HepG2 (cell line): Measurements from ENCODE around the gene ZNF382. TPM values are rescaled to one million over a fixed set of nuclear protein-coding genes. Genes with fewer than 3 reads are reported as not detected.
A peak's percentile ranks its signal among the peaks of the same experiment; 100 is the strongest.

ENCODE experiments used
- CENPT ChIP-seq: sonication (generic); formaldehyde crosslinking; IDR thresholded peaks from 2 replicates; pipeline ENCODE4 v1.8.0; 2022; ENCODE audit warnings: low read depth, mild to moderate bottlenecking, moderate library complexity, missing genetic modification reagents
- CHD2 ChIP-seq: IDR thresholded peaks from 2 replicates; pipeline ENCODE4 v1.6.1; 2011; ENCODE audit warnings: low read depth, low read length, improper control_type of control experiment
- FOXA1 ChIP-seq, 2 experiments: fragments of 450-650 bp in 1 of 2; sonication (generic) in 1 of 2; formaldehyde crosslinking in 1 of 2; IDR thresholded peaks; 2 replicates each; pipeline versions ENCODE4 v1.4.0 to v1.6.1; 2016 to 2020; ENCODE audit warnings: missing genetic modification reagents in 1 of 2
- HDAC6 ChIP-seq: fragments of 200-600 bp; sonication (generic); IDR thresholded peaks from 2 replicates; pipeline ENCODE4 v1.7.0; 2017; ENCODE audit warnings: mild to moderate bottlenecking, antibody characterized with exemption, low read length, low read depth
- KAT7 ChIP-seq: IDR thresholded peaks from 2 replicates; pipeline ENCODE4 v1.6.1; 2018; ENCODE audit warnings: borderline replicate concordance, missing compliant biosample characterization
- KDM5B ChIP-seq: sonication (generic); formaldehyde crosslinking; IDR thresholded peaks from 2 replicates; pipeline ENCODE4 v1.4.0; 2020; ENCODE audit warnings: missing genetic modification reagents, mild to moderate bottlenecking, borderline replicate concordance
- MYNN ChIP-seq: sonication (generic); formaldehyde crosslinking; IDR thresholded peaks from 2 replicates; pipeline ENCODE4 v1.4.0; 2020; ENCODE audit warnings: mild to moderate bottlenecking, low read depth, missing genetic modification reagents
- SP1 ChIP-seq, 2 experiments: fragments of 450-650 bp in 1 of 2; sonication (generic) in 1 of 2; formaldehyde crosslinking in 1 of 2; IDR thresholded peaks; 2 replicates each; pipeline versions ENCODE4 v1.4.0 to v1.6.1; 2016 to 2020; ENCODE audit warnings: missing genetic modification reagents in 1 of 2
- polyA plus RNA-seq, 8 experiments: library from polyadenylated mRNA; depleted of rRNA in 3 of 8; stranded (reverse) in 7 of 8; unstranded in 1 of 8; fragments of >200 nt; fragmentation: Illumina TruSeq in 4 of 8; extraction: Trizol in 4 of 8; gene quantifications; 2 replicates each; pipeline versions ENCODE4 v1.2.1 to v1.2.3, GENCODE V29; 2011 to 2016; ENCODE audit warnings: low read depth in 4 of 8, missing spikeins in 1 of 8, mixed read lengths in 1 of 8; ENCODE audit not compliant: insufficient read depth in 1 of 8
- total RNA-seq, 5 experiments: library from RNA; depleted of rRNA; stranded (reverse); fragments of >200 nt; fragmentation: Illumina TruSeq; extraction: Trizol; gene quantifications; 2 replicates each; pipeline ENCODE4 v1.2.3, GENCODE V29; 2016; ENCODE audit warnings: low read depth in 1 of 5
- TF ChIP-seq, protein P1 (sequence below), 2 experiments: fragments of 450-650 bp in 1 of 2; sonication (generic) in 1 of 2; formaldehyde crosslinking in 1 of 2; IDR thresholded peaks; 2 replicates each; pipeline versions ENCODE4 v1.6.1 to v1.8.0; 2016 to 2022; ENCODE audit warnings: antibody characterized with exemption in 1 of 2, mild to moderate bottlenecking in 1 of 2, missing genetic modification reagents in 1 of 2
- TF ChIP-seq, protein P2 (sequence below): sonication (generic); formaldehyde crosslinking; IDR thresholded peaks from 2 replicates; pipeline ENCODE4 v1.4.0; 2020; ENCODE audit warnings: missing genetic modification reagents, borderline replicate concordance
- TF ChIP-seq, protein P3 (sequence below): sonication (generic); formaldehyde crosslinking; conservative IDR thresholded peaks from 2 replicates; pipeline ENCODE4 v1.8.1; 2023; ENCODE audit warnings: missing genetic modification reagents
- TF ChIP-seq, protein P4 (sequence below): sonication (generic); IDR thresholded peaks from 2 replicates; pipeline ENCODE4 v1.6.1; 2016; ENCODE audit warnings: low read depth, borderline replicate concordance

The ZNF382 gene
- total and polyA plus RNA-seq, 2 of the 13 experiments (the other 11 are each of a cell fraction or from before 2014, with no cell fraction given): 2.3 to 6.8 TPM

DNA sequence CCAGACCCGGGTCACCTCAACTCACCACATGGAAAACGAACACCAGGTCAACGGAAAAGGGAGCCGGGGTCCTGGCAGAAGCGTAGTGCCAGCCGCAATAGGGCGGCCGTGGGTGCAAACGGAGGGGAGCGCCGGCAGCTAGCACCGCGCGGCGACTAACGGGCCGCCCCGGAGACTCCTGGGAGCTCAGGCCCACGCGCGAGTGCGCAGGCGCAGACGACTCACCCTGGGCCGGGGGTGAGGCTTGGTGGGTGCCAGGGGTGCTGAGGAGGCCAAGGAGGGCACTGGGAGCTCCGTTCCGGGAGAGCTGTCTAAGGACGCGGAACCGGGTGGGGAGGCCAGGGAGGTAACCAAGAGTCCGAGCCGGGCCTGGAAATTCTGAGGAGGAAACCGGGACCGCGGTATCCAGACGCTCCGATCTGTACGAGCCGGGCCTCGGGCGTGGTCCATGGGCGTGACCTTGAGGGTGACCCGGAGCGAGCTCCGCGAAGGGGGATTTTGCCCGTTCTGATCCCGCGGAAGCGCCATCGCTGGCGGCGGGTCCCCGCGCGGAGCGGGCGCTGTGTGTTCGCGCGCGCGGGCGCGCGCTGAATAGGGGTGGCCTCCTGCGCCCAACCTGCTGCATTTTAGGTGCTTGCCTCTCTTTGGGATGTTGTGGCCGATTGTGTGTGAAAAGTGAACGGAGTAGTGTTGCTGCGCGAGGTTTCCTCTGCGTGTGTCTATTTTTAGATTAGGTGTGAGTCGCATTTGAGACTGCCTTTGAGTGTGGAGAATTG lies at the start of gene ZNF382 (continued):
- TF ChIP-seq, protein P1, sequence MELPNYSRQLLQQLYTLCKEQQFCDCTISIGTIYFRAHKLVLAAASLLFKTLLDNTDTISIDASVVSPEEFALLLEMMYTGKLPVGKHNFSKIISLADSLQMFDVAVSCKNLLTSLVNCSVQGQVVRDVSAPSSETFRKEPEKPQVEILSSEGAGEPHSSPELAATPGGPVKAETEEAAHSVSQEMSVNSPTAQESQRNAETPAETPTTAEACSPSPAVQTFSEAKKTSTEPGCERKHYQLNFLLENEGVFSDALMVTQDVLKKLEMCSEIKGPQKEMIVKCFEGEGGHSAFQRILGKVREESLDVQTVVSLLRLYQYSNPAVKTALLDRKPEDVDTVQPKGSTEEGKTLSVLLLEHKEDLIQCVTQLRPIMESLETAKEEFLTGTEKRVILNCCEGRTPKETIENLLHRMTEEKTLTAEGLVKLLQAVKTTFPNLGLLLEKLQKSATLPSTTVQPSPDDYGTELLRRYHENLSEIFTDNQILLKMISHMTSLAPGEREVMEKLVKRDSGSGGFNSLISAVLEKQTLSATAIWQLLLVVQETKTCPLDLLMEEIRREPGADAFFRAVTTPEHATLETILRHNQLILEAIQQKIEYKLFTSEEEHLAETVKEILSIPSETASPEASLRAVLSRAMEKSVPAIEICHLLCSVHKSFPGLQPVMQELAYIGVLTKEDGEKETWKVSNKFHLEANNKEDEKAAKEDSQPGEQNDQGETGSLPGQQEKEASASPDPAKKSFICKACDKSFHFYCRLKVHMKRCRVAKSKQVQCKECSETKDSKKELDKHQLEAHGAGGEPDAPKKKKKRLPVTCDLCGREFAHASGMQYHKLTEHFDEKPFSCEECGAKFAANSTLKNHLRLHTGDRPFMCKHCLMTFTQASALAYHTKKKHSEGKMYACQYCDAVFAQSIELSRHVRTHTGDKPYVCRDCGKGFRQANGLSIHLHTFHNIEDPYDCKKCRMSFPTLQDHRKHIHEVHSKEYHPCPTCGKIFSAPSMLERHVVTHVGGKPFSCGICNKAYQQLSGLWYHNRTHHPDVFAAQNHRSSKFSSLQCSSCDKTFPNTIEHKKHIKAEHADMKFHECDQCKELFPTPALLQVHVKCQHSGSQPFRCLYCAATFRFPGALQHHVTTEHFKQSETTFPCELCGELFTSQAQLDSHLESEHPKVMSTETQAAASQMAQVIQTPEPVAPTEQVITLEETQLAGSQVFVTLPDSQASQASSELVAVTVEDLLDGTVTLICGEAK (IDR thresholded peaks at IDR 0.05): no peak
- TF ChIP-seq, protein P1 (CRISPR knock-in tag; IDR thresholded peaks at IDR 0.05): no peak; the same call in 1 of the 2 replicates
- TF ChIP-seq CHD2 (no peak), FOXA1 (IDR thresholded peaks at IDR 0.05) (no peak), FOXA1 (CRISPR knock-in tag; IDR thresholded peaks at IDR 0.05) (no peak), CENPT (CRISPR knock-in tag) (no peak), MYNN (CRISPR knock-in tag) (no peak), KDM5B (CRISPR knock-in tag) (peak; percentile 75; the same call in 1 of the 2 replicates), KAT7 (no peak), SP1 (IDR thresholded peaks at IDR 0.05) (no peak), SP1 (CRISPR knock-in tag; IDR thresholded peaks at IDR 0.05) (no peak), HDAC6 (no peak)
- TF ChIP-seq, protein P2, sequence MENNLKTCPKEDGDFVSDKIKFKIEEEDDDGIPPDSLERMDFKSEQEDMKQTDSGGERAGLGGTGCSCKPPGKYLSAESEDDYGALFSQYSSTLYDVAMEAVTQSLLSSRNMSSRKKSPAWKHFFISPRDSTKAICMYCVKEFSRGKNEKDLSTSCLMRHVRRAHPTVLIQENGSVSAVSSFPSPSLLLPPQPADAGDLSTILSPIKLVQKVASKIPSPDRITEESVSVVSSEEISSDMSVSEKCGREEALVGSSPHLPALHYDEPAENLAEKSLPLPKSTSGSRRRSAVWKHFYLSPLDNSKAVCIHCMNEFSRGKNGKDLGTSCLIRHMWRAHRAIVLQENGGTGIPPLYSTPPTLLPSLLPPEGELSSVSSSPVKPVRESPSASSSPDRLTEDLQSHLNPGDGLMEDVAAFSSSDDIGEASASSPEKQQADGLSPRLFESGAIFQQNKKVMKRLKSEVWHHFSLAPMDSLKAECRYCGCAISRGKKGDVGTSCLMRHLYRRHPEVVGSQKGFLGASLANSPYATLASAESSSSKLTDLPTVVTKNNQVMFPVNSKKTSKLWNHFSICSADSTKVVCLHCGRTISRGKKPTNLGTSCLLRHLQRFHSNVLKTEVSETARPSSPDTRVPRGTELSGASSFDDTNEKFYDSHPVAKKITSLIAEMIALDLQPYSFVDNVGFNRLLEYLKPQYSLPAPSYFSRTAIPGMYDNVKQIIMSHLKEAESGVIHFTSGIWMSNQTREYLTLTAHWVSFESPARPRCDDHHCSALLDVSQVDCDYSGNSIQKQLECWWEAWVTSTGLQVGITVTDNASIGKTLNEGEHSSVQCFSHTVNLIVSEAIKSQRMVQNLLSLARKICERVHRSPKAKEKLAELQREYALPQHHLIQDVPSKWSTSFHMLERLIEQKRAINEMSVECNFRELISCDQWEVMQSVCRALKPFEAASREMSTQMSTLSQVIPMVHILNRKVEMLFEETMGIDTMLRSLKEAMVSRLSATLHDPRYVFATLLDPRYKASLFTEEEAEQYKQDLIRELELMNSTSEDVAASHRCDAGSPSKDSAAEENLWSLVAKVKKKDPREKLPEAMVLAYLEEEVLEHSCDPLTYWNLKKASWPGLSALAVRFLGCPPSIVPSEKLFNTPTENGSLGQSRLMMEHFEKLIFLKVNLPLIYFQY (CRISPR knock-in tag): no peak
- TF ChIP-seq, protein P3, sequence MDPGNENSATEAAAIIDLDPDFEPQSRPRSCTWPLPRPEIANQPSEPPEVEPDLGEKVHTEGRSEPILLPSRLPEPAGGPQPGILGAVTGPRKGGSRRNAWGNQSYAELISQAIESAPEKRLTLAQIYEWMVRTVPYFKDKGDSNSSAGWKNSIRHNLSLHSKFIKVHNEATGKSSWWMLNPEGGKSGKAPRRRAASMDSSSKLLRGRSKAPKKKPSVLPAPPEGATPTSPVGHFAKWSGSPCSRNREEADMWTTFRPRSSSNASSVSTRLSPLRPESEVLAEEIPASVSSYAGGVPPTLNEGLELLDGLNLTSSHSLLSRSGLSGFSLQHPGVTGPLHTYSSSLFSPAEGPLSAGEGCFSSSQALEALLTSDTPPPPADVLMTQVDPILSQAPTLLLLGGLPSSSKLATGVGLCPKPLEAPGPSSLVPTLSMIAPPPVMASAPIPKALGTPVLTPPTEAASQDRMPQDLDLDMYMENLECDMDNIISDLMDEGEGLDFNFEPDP: 0 out of 2 replicates have a peak, but pooled peaks have one; percentile 65
- TF ChIP-seq, protein P4, sequence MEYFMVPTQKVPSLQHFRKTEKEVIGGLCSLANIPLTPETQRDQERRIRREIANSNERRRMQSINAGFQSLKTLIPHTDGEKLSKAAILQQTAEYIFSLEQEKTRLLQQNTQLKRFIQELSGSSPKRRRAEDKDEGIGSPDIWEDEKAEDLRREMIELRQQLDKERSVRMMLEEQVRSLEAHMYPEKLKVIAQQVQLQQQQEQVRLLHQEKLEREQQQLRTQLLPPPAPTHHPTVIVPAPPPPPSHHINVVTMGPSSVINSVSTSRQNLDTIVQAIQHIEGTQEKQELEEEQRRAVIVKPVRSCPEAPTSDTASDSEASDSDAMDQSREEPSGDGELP: no peak
